Fibroblast of skin of abdomen (primary cell): ENCODE measurements around the gene SPATA24.
"Not testable (repeated sequence)": the region's sequence is repeated elsewhere in the genome, so short reads cannot be mapped to it uniquely, and the experiment has no call there.

Source experiments
- DNase-seq: peaks from one replicate; pipeline ENCODE4 v3.0.0-alpha.2; 2013

The SPATA24 gene

DNA sequence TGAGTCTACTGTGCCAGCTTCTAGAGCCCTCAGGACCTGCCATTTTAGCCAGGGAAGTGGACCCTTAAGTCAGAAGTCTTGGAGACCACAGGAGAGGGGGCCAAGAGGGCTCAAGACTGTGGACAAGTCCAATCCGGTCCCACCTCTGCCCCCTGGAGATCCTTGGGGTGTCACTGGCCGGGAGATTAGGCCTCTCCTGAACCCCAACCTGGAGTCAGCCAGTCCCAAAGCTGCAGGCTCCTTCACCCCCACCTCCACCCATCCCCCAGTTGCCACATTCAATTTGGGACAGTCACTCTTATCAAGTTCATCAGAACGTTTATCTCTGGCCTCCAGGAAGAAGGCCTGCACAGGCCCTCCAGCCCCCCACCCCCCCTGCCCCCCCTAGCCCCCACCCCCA is 21.1 kb downstream of the SPATA24 start:
- DNase-seq, result no peak

DNA sequence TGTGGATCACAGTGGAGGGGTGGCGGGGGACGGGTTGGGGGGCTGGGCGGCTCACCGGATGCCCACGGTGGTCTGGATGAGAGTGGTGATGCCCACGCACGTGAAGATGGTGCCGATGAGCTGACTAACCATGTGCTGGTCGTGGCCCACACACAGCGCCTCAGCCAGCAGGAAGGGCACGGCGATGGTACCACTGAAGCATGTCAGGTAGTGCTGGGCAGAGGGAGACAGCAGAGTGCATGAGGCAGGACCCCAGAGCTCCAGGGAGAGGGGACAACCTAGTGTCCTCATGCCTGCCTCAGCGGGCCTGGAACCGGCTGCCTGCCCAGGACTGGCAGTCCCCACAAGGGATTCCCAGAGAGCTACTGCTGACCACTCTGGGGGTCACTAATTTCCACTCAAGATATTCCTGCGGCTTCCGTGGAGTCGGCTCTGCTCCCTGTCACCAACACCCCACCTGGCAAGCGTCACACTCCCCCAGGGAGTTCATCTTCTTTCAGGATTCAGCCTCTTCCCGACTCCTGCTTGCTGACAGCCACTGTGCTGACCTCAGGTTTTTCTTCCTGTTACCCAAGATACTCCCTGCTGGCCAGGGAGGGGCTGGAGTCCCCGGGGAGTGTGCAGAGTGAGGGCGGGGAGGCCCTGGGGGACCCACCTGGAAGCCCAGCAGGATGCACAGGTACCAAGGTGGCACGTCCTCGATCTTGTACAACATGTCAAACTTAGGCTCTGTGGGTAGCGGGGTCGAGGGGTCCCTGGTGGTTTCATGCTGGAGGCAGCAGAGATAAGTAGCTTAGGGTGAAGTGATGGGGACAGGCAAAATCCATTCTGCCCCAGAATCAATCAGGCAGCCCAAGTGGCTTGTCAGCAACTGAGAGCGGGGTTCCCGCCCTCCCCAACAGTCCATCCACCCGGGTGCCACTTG is 21.8 kb downstream of the SPATA24 start:
- no peak for DNase-seq

DNA sequence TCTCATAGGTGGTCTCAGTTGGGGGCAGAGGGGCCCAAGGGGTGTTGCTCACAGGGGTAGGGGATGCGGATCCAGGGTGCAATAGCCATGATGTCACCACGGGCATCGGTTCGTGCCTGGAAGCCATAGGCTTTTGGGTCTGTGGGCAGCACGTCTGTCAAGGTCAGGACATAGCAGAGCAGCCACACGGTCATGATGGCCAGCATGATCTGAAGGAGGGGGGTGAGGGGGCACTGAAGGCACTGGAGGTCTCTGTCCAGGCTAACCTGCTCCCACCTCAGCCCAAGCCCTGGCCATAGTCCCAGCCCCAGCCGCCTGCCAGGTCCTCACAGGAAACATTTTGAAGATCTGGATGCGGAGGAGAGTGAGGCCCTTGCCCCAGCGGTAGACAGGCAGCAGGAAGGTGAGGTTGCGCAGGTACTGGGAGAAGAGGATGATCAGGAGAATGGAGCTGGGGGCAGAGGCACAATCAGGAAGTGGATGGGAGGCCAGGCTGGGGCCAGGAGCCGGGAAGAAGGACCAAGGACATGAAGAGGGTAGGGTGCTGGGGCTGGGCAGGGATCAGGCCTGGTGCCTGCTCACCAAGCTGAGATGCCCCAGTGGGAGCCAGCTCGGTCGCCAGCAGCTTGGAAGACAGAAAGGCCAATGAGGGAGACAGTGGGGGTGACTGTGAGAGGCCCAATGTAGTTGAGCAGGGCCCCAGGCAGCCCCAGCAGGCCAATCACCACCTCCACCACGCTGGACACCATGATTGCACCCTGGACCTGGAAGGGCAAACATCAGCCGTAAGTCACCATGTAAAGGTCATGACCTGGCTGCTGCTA is 24.1 kb downstream of the SPATA24 start:
- DNase-seq, result no peak

DNA sequence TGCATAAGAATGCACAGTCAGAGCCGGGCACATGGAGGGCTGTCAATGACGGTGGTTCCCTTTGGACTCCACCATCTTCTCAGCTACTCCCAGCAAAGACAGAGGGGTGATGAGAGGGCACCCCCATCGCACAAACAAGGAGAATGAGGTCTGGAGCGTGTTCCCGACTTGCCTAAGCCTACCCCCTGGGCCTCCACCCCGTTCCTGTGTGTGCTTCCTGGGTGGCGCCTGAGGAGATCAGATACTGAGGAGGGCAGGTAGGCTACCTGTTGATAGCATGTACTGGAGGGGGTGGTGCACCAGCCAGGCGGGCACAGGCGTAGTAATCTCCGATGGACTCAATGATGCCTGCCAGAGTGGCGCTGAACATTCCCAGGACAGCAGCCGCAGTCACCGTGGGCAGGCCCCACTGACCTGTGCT is 24.9 kb downstream of the SPATA24 start:
- no peak for DNase-seq

DNA sequence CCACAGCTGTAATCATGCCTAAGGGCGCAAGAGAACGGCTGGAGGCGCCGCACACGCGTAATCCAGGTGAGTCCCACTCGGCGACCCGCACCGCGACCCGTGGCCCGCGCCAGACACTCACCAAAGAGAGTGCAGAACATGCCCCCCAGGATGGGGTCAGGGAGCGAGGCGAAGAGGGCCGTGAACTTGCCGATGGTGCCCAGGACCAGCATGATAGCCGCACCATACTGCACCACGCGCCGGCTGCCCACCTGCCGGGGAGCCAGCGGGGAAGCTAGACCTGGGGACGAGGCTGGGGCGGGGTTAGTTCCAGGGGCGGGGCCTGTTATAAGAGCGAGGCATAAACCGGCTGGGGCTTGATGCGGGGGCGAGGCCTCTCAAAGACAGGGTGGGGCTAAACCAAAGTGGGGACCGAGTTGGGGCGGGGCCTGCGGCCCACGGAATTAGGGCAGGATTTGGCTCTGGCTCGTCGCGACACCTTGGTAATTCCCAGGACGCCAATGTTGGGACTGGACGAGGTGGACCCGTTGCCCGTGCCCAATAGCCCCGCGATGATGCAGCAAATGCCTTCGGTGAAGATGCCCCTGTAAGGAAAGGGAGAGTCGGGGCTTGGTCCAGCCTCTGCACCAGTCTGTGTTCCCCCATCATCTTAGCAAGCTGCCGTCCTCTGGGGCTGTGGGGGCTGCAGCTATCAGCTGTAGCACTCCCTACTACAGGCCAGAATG is 25.6 kb downstream of the SPATA24 start:
- no peak for DNase-seq

DNA sequence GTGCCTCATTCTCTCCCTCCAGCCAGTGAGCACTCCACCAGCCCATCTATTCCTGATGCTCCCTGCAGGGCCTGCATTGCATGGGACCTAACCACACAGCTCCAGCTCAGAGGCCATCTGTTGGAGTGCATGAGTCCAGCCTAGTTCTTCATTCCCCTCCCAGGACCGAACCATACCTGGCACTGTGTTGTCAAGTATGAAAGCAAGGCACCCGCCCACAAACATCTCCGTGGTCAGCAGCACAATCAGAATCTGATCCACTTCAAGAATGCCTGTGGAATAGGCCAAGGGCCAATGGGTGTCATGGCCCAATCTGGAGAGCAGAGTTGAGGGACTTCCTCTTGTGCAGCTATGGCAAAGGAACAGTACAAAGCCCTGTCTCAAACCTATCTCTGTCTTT is 26.7 kb downstream of the SPATA24 start:
- no peak for DNase-seq

DNA sequence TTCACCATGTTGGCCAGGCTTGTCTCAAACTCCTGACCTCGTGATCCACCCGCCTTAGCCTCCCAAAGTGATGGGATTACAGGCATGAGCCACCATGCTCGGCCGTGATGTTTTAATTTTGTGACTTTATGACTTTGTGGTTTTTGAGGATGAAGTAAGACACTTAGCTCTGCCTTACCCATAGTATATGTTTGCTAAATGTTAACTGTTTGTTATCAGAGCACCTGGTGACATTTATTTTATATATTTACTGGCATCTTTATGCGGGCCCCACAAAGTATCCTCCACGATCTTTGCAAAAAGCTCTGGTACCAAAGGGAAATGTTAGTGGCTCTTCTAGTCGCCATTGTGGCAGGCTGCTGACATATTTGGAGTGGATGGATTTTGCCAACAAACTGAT is 27.5 kb downstream of the SPATA24 start:
- DNase-seq, result no peak

DNA sequence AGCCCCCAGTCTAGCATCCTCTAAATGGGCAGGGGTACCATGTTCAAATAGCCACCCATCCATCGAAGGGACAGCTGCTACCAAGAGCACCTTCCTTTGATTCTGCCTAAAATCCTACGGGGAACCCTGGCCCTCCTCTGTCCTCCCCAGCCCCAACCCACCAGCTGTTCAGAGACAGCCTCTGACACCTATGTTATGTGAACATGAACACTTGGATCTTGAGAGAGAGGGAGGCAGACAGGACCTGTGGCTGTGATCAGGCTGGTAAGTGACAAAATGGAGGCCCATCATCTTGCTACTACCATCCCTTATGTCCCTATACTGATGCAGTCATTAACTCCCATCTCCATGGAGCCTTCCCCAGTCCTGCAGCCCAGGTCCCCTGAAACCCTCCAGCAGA is 29.0 kb downstream of the SPATA24 start:
- DNase-seq, result no peak

DNA sequence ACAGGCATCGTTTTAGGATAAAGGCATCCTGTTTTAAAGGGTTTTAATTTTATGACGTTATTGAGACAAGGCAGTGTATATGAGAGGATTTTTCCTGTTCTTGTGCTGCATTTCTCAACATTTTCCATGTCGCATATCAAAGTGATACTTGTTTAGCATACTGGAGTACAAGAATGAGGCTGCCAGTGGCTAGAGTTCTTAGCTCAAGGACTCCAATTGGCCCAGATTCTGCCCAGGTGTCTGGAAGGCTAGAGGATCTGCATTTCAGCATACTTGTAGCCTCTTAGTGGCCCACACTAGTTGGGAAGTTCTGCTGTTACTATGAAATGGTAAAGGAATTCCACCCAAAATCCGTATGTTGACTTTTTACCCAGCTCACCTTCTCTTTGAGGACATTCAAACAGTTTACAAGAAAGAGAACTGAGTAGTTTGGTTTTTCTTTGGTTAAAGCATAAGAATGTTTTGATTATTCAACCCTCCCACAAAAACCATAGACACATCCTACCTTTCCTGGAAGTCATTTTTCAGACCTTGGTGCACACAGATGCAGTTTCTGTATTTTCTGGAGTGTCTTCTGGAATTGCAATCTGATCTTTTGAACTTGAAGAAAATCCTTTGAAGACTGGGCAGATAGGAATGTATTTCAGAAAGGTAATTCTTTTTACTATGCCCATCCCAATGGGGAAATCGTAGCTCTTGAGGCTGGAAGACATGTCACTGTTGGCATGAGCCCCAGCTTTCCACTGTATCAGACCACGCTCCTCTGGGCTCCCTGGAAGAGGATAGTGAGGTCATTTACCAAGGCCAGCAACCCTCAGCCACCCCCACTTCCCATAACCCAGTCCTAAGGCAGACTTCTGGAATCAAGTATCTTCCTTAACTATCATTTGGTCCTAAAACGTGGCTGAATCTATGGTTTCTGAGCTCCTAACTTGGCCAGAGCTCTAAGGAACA is 32.1 kb downstream of the SPATA24 start:
- DNase-seq, result no peak

DNA sequence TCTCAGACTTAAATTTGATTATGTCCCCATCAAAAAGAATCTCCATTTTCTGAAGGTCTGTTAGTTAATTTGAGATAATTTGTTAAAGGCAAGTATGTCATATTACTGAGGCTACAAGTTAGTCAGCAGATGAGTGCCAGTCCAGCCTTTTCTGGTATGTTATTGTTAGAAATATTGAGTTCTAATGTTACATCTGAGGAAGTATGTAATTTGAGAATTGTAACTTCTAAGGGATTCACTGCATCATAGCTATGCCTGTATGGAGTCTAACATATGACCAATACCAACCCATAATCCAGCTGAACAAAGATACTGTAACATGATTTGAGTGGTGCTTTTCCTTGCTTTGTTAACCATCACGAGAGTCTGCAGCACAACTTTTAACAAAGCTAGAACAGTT is 34.7 kb downstream of the SPATA24 start:
- peak; percentile 63 for DNase-seq

DNA sequence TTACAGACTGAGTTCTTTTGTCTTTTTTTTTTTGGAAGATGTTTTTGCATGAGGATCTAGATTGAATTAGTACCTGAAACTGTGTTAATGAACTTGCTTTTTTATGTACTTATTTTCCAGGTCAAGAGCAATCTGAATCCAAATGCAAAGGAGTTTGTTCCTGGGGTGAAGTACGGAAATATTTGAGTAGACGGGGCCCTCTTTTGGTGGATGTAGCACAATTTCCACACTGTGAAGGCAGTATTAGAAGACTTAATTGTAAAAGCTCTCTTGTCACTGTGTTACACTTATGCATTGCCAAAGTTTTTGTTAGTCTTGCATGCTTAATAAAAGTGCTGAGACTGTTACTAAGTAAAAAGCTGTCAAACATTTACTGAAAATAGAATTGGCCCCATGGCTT is 35.3 kb downstream of the SPATA24 start:
- DNase-seq, result no peak

DNA sequence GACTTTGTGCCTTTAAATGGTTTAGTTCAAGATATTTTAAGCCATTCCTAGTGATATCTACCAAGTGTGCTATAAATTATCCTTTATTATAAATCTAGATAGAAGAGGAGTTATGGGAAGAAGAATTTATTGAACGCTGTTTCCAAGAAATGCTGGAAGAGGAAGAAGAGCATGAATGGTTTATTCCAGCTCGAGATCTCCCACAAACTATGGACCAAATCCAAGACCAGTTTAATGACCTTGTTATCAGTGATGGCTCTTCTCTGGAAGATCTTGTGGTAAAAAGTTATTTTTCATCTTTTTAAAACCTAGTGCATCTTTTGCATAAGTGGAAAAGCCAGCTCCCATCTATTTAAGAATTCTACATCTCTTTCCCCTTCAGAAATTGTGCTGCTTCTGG is 39.4 kb downstream of the SPATA24 start:
- no peak for DNase-seq

DNA sequence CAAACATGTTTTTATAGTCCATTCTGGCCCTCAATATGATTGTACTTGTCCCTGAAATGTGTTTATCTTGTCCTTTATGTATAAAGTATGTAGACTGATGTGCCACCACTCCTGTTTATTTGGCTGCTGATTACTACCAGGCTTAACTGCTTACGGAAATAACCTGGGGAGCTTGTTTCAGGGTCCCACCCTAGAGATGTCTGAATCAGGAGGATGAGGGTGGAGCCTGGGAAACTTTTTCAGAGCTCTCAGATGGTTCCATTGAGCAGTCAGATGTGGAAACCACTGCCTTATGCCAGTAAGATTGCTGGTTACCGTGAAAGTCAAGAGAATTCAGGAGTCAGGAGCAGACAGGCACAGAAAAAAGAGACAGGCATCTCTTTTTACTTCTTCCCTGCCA is 40.0 kb downstream of the SPATA24 start:
- DNase-seq, result no peak

DNA sequence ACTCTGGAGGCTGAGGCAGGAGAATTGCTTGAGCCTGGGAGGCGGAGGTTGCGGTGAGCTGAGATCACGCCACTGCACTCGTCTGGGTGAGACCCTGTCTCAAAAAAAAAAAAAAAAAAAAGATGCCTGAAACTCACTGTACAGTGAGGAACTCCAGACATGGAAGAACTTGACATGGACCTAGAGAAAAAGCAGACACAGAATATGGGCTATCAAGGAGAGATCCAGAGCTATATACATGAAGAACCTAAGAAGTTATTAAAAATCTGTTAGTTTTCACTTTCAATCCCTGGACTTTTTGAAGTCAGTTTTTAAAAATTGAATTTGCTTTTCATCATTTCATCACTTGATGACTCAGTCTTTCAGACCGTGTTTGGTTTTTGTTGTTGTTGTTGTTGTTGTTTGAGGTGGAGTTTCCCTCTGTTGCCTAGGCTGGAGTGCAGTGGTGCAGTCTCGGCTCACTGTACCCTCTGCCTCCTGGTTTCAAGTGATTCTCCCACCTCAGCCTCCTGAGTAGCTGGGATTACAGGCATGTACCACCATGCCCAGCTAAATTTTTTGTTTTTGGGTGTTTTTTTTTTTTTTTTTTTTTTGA is 42.0 kb downstream of the SPATA24 start:
- no peak for DNase-seq

DNA sequence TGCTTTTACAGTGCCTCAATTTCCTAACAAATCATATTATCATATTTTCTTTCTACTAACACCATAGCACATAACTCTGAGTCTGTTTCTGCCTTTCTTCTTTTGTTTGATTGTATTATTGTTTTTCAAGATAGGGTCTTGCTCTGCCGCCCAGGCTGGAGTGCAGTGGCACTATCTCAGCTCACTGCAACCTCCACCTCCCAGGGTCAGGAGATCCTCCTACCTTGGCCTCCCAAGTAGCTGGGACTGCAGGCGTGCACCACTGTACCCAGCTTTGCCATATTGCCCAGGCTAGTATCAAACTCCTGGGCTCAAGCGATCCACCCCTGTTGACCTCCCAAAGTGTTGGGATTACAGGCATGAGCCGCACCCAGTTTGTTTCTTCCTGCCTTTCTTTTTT is 43.5 kb downstream of the SPATA24 start:
- no peak for DNase-seq

DNA sequence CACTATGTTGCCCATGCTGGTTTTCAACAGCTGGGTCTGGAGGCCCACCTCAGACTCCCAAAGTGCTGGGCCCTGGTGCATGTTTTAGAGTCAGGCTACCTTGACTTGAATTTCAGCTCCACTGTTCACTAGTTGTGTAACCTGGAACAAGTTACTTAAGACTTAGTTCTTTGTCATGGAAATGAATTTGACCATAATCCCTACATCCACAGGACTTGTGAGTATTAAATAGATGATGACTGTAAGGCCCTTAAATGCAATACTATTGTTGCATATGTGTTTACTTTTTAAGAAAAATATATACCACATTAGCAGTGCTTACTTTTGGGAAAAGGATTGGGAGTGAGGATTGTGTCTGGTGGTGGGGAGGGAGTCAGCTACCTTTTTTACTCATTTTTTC is 45.8 kb downstream of the SPATA24 start:
- DNase-seq, result no peak

DNA sequence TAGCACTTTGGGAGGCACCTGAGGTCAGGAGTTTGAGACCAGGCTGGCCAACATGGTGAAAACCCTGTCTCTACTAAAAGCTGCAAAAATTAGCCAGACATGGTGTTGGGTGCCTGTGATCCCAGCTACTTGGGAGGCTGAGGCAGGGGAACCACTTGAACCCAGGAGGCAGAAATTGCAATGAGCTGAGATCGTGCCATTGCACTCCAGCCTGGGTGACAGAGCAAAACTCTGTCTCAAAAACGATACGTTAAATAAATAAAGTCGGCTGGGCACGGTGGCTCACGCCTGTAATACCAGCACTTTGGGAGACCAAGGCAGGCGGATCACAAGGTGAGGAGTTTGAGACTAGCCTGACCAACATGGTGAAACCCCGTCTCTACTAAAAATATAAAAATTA is 48.0 kb downstream of the SPATA24 start:
- not testable (repeated sequence) for DNase-seq

DNA sequence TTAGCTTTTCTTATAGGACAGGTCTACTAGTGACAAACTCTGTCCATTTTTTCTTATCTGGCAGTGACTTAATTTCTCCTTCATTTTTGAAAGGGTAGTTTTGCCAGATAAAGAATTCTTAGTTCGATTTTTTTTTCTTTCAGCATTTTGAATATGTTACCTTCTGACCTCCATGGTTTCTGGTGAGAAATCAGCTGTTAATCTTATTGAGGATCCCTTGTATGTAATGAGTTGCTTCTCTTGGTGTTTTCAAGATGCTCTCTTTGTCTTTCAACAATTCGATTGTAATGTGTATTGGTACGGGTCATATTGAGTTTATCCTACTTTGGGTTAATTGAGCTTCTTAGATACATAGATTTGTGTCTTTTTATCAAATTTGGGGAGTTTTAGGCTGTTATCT is 49.7 kb downstream of the SPATA24 start:
- no peak for DNase-seq

DNA sequence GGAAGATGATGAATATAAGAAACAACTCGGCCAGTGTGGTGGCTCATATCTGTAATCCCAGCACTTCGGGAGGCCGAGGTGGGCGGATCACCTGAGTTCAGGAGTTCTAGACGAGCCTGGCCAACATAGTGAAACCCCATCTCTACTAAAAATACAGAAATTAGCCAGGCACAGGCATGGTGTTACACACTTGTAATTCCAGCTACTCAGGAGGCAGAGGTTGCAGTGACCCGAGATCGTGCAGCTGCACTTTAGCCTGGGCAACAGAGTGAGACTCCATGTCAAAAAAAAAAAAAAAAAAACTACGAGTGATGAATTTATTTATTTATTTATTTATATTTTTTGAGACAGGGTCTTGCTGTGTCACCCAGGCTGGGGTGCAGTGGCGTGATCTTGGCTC is 56.0 kb downstream of the SPATA24 start:
- DNase-seq, result not testable (repeated sequence)
